CD4-positive, alpha-beta T cell treated with Interleukin-17A for 1 hour (primary cell): ENCODE data around the gene STAB1.

Experiments
- DNase-seq: peaks from one replicate; pipeline ENCODE4 v3.0.0-alpha.2; 2020

The STAB1 gene

DNA sequence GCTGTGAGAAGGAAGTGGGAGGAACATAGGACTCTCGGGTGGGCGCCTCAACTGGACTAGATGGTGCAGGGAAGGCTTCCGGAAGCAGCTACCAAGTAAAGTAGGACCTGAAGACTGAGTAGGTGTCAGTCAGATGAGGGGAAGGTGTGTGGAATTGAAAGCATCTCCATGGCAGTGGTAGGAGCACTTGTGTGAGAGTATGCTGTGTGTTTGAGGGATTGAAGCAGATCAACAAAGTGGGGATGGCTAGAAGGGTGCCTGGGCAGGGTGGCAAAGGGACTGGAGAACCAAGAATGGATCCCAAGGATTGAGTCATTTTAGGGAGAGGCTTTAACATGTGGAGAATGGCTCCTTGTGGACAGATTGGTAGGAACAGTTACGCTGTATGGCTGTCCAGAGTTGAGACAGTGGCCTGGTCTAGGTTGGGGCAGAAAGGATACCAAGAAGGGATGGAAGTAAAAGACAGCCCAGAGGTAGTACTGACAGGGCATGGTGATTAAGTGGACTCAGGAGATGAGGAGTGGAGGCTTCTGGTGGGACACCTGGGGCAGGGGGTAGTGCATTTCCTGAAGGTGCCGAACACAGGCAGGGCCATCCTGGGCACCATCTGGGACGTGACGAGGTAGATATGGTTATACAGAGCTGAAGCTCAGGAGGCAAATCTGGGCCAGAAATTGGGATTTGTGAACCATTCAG, 42.7 kb downstream of the STAB1 start:
- no peak for DNase-seq

DNA sequence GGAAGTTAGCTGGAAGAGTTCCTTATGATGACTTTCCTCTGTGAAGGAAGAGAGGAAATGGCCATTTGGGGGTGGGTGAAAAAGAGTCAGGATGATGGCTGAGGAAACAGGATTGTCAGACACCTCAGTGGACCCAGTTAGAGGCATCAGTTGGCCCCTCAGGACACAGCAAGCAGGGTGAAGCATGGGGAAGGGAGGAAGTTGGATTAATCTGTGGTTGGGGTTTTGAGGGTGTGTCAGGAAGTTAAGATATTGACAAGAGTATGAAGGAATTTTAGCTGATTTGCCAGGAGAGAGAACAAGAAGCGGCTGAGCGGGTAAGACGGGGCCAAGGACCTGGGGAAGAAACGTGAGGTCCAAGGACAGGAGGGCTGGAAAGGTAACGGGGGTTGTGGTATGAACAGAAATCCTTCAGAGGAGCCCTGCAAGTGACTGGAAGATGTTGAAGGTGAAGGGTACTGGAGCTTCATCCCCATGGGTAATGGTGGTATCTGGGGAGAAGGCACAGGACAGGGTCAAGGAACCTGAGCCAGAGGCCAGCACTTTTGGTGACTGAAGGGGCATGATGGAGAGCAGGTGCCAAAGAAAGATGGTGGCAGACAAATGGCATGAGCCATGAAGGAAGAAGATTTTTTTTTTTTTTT, 44.0 kb downstream of the STAB1 start:
- no peak for DNase-seq

- no peak for DNase-seq
Observed at GRCh38 chr3:52541050-52541449, 45.9 kb downstream of the STAB1 start.

GRCh38 chr3:52544937-52545336, 49.8 kb downstream of the STAB1 start:
- DNase-seq, result no peak

DNA sequence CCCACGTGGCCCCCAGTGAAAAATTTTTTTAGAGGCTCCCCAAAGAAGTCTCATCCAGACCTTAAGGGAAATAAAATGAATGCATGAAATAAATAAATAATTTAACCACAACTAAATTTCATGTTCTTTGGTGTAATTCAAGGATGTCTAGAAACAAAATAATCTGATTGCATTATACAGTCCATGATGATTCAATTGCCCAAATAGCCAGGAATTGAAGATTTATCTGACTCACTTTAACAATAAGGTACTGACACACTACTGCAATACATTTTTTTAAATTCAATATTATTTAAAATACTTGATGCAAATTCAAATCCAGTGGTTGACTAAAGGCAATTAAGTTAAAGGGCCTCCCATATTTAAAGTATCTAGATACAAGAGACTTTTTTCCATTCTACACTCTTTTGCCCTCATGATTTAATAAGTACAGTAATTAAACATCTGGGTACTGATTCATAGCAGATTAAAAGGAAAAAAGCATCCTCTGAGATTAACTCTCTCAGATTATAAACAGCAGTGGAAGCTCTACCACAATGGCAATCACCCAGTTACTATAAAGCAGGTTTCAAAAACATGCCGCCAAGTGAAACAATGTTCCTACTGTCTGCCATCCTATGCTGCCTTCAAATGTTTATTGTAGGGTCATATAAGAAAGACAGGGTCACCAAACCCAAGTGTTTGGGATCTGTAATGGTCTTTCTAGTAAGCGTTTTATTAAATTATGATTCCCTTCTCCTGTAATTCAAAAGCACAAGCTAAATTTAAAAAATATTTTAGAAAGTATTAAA, 51.2 kb downstream of the STAB1 start:
- DNase-seq, result no peak

GRCh38 chr3:52547143-52547542, 52.0 kb downstream of the STAB1 start:
- DNase-seq, result no peak

GRCh38 chr3:52551118-52551517, 56.0 kb downstream of the STAB1 start:
- DNase-seq, result no peak

- DNase-seq, result no peak
Observed at GRCh38 chr3:52552089-52552488, 57.0 kb downstream of the STAB1 start.

GRCh38 chr3:52554026-52554755, 59.1 kb downstream of the STAB1 start:
- DNase-seq, result no peak

- no peak for DNase-seq
Observed at GRCh38 chr3:52555056-52555455, 59.9 kb downstream of the STAB1 start.

DNA sequence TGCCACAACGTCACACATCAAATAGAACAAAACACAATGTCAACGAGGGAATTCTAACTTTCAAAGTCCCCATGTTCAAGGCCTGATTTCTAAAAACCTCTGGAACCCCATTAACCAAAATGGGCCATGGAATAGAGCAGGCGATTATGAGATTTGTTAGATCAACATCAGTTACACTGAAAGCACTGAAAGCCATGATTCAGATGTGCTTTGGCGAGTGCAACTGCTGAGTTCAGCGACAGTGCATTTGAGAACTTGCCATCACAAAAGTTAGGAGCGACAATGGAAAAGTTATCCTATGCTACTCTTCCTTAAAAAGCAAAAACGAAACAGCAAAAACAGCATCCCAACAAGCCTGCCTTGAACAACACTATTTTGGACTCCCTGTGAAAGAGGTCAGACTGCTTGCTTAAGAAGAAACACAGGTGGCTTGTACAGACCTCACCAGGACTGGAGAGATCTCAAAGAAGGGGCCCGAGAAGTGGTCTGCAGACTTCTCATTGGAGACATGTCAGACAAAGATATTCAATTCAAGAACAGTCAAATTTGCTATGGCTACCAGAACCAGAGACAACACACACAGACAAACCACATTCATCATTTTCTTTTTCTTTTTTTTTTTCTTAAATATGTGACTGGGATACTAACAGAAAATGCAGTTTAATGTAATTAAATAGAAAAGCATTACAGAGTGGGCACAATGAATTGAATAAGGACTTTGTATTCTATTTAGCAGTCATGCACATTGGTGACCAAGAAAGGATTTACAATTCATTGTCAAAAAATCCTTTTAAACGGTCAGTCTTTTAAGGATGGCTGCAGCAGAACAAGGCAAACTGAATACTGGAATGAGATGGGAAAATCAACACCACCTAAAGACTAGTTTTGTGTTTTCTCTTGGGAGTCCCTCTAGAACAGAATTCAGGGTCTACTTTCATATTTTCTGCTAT, 62.1 kb downstream of the STAB1 start:
- DNase-seq, result no peak

DNA sequence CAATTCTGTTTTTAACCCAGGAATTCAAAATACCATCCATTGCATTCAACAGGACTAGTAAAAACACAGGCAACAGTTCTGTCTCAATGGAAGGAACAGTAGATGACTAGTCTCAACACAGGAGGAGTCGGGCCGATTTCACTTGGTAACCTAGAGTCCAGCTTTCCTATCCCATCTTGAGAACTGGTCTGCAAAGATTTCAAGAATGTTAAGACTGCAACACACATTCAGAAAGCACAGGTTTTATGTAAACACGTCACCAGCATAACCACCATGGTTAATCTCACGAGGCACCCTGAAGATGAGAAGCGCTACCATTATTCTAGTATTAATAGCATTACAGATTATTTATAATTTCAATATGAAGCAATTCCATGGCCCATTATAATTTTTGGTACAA, 63.3 kb downstream of the STAB1 start:
- DNase-seq, result no peak

DNA sequence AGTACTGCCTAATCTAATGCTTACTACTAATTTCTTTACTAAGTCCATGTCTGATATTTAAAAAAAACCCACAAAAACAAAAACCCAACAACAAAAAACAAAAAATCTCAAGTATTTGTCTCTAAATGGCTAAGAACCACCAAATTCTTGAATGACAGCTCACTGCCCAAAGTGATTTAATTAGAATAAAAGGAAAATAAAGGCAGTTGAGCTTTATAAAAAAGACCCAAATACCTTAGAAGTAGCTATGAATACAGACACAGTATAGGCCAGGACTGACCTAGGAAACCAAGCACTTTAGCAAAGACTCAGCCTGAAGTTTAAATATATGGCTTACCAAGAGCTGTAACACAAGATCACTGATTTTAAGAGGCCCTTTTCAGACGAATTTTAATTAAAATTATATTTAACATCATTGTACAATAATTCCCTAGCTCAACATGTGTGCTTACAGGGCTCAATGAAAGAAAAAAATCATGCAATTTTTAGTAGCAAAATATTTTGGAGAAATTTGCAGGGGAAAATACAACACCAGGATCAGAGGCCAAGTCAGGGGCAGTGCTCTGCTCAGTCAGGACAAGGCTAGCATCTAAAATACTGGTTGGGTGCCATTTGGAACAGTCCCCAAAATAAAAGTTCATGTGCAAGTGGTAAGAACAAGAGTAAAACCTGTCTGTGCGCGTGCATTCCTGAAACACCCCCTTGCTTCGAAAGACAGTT, 66.0 kb downstream of the STAB1 start:
- no peak for DNase-seq

GRCh38 chr3:52563984-52564383, 68.8 kb downstream of the STAB1 start:
- DNase-seq, result no peak

DNA sequence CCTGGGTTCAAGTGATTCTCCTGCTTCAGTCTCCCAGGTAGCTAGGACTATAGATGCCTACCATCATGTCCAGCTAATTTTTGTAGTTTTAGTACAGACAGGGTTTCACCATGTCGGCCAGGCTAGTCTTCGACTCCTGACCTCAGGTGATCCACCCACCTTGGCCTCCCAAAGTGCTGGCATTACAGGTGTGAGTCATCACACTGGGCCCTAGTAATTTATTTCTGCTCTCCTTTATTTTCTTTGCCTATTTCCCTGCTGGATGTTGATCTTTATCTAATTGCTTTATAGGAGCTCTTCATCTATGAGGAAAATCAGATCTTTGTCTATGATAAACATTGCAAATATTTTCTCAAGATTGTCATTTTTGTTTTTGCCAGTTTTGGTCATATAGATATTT, 72.9 kb downstream of the STAB1 start:
- no peak for DNase-seq

GRCh38 chr3:52570076-52570475, 74.9 kb downstream of the STAB1 start:
- no peak for DNase-seq

GRCh38 chr3:52572221-52572620, 77.1 kb downstream of the STAB1 start:
- no peak for DNase-seq
